Stimulated activated CD4-positive, alpha-beta T cell treated with anti-CD3 and anti-CD28 coated beads, Interleukin-4, amount 100 ng/mL, for 1 hour (primary cell): ENCODE results near the gene GMDS.

Source experiments
- DNase-seq: peaks from one replicate; pipeline ENCODE4 v3.0.0-alpha.2; 2020

The GMDS gene

DNA sequence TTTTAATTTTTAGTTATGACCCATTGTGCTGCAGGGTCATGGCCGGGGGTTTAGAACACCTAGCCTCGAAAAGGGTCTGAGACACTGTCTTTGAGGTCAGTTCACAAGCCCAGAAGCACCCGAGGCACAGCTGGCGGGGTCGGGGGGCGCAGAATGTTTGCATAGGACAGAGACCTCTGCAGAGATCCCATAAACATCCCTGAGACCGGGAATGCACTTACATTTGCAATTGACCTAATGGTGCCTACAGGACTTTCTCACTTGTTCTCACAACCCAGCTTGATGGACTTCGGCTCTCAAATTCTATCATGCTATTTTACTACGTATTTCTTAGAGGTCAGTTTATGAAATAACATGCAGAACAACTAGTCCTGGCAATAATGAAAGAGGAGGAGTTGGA lies 669.2 kb downstream of the GMDS start:
- DNase-seq, result no peak

DNA sequence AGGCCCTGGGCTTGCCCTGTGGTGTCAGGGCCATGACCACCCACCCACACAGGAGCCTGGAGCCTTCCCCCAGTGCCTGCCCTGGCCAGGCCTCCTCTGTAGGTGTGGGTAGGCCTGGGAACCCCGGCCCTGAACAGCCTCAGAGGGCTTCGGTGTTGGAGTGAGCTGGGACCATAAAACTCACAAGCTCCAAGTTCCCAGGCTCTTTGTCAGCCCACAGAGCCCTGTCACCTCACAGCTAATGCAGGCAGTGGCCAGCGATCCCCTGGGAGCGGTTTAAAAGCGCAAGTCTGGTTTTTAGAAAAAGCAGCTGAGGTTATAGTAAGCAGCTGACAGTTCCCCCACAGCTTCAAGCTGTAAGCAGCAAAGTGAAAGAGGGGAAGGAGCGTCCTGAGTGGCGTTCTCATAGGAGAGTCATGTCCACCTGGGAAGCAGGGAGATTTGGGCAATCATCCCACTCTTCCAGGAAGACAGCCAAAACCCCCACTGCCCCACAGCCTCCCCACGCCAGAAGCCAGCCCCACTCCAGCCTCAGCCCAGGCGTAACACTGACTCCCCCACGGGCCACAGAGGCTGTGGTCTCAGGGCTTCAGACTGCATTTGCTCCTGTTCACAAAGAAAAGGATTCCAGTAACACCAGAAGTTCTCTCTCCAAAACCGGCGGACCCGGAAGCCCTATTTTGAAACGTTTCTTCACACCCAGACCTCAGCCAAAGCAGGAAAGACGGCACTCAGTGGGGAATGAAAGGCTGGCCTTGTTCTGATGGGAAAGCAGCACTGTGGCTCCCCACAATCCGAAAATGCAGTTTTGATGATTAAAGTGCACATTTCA lies 670.0 kb downstream of the GMDS start:
- no peak for DNase-seq

DNA sequence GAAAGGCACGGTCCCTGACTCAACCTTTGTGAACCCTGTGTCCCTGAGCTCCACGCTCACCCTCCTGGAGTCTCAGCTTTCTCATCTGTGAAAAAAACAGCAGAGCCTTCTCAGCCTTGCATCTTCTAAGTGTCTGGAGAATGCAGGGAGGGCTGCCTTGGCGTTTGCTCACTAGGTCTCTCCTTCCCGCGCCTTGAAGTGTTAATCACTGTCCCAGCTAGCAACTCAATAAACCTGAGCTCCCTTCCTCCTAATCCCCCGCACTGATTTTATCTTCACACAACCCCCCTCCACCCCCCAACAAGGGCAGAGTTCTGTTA lies 670.6 kb downstream of the GMDS start:
- no peak for DNase-seq

DNA sequence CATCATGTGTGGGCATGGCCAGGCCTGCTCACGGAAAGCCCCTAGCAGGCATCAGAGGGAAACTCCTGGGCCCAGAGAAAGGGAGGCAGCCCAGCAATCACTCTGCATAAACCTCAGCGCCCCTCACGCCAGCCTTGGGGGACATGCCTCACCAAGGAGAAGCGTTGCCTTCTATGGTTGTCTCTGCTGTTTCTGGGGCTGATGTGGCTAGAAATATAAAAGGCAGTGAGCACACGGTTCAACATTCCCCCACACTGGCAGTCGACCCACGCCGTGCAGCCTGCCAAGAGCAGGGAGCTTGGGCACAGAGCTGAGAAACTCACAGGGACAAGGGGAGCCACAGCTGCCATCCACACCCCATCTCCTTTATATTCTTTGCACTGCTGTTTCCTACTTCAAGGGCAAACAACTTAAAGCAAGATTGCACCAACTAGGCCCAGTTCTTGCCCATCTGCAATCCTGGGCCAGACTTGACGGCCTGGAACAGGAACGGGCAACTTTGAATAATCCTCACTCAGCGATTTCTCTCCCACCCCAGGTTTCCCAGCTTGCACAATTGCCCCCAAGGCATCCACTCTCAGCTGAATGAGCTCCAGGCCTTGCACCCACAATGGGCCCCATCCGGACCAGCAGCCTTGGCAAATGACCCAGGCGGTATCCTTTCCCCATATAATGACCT lies 671.2 kb downstream of the GMDS start:
- DNase-seq, result no peak
